CD4-positive, alpha-beta T cell treated with Interleukin-6 for 4 hours (primary cell): ENCODE results near the gene CYP4A22.
"Not testable (repeated sequence)": the region's sequence is repeated elsewhere in the genome, so short reads cannot be mapped to it uniquely, and the experiment has no call there.

Experiments
- DNase-seq: peaks from one replicate; pipeline ENCODE4 v3.0.0-alpha.2; 2020; ENCODE audit warnings: mixed read lengths

Gene CYP4A22

GRCh38 chr1:47157957-47158356 is 20.7 kb downstream of the CYP4A22 start:
- DNase-seq: not testable (repeated sequence)

DNA sequence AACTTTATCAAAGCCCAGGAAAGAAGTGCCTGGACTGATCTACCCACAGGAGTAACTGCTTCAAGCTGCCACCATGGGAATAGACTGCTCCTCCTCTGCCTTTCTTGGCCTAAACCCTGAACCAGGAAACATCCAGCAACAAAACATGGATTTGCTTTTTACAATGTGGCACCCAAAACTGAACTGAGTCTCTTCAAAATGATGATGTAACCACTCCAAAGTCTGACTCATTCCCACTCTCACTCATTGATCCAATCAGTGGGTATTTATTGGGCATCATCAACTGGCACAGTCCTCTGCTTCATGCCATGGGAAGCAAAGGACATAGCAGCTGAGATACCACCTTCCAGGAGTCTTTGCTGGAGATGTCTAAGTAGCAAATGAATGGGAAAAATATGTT is 23.5 kb downstream of the CYP4A22 start:
- DNase-seq: no peak

- no peak for DNase-seq
Observed at GRCh38 chr1:47161298-47162040, 24.2 kb downstream of the CYP4A22 start.

GRCh38 chr1:47164552-47164951 is 27.3 kb downstream of the CYP4A22 start:
- DNase-seq: no peak

- DNase-seq: no peak
Observed at GRCh38 chr1:47172782-47173181, 35.5 kb downstream of the CYP4A22 start.

DNA sequence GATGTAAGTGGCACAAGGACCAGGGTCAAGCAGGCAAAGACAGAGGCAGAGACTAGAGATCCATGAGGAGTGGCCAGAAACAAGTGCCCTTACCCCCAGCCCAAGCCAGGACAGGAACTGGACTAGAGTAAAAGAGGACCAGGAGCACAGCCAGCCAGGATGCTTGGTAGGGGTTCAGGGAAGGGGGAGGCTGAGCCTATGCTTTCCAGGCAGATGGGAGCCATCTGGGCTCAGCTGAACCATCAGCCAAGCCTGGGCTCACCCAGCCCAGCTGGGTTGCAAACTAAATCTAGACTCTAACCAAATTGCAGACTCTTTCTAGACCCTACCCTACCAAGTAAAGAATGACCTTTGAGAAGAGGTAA is 37.4 kb downstream of the CYP4A22 start:
- no peak for DNase-seq

DNA sequence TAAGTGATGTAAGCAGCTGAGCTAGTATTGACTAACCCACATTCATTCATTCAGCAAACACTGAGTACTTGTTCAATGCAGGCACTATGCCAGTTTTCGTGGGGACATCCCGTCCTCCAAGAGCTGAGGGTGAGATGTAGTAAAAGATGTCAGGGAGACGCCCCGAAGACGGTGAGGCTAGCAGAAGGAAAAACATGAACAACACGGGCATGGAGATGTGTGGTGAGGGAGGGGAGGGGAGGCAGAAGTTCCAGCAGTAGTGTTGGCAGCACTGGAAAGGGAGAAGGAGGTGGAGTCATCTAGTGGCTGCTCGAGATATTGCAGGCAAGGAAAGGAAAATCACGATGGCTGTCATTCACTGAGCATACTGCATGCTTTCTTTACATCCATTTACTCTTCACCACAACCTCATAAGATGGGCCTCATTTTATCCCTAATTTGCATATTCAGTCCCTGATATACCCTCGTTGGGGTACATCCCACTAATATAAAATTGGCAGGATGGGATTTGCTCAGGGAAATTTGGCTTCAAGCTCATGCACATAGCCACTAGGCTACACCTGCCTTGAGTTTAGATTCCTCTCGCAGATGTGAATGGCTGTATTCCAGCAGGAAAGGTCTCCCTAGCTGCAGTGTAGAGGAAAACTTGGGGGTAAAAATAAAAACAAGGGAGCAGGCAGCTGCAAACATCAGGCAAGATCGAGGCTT is 38.1 kb downstream of the CYP4A22 start:
- DNase-seq: peak; percentile 35

- no peak for DNase-seq
Observed at GRCh38 chr1:47178020-47178419, 40.8 kb downstream of the CYP4A22 start.

DNA sequence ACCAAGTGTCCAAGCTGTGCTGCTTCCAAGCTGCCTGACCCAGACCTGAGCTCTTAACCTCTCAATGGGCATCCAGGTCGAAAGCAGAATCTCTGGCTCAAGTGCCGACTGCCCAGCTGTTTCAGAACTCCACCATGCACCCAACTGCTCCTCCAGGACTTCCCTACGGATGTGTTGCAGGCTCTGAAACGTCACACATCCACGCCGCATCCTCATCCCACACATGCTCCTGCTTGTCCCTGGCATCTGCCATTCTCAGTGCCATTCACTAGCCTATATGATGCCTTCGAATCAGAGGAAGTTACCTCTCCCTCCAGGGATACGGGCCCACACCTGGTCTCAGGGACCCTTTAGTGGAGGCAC is 41.4 kb downstream of the CYP4A22 start:
- no peak for DNase-seq

DNA sequence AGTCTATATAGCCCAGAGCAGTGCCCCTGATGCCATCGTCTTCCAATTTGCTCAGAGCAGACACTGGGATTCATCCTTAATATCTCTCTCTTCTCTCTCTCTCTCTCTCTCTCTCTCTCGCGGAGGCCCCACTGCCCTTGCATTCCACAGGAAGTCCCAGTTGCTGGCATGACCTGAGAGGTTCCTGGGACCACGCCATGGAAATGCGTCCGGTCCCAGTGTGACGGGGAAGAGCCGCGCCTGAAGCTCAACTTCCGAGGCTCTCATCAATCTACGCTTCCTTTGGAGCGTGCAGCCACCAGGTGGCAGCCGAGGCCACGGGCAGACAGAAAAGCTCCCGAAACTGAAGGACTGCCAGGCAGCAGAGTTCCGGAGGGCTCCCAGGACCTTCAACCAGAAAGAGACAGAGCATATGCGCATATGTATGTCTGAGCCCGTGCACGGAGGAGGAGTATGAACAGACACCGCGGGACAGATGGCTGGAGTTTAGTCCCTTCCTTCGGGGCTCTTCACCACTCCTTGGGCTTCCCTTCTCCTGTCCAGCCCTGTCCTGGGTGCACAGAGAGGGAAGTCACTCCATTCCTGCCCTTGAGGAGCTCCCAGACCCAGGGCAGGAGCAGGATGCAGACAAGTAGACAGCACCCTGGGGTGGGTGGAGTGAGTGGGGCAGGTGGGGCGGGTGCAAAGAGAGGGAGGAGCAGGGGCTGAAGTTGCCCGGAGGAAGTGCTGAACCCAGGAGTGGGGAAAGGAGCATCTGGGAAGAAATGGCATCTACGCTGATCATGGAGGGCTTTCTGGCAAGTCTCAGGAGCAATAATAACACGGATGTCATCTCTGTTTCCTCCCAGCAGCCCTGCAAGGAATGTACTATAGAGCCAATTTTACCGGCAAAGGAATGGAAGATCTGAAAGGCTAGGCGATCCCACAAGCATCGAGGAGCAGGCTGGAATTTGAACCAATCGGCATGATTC is 42.1 kb downstream of the CYP4A22 start:
- peak; percentile 69 for DNase-seq

GRCh38 chr1:47179988-47180563 is 42.8 kb downstream of the CYP4A22 start:
- no peak for DNase-seq

GRCh38 chr1:47180603-47181094 is 43.4 kb downstream of the CYP4A22 start:
- no peak for DNase-seq

- DNase-seq: no peak
Observed at GRCh38 chr1:47181095-47181954, 44.1 kb downstream of the CYP4A22 start.

GRCh38 chr1:47181955-47182675 is 44.9 kb downstream of the CYP4A22 start:
- no peak for DNase-seq

- no peak for DNase-seq
Observed at GRCh38 chr1:47182676-47183235, 45.5 kb downstream of the CYP4A22 start.

DNA sequence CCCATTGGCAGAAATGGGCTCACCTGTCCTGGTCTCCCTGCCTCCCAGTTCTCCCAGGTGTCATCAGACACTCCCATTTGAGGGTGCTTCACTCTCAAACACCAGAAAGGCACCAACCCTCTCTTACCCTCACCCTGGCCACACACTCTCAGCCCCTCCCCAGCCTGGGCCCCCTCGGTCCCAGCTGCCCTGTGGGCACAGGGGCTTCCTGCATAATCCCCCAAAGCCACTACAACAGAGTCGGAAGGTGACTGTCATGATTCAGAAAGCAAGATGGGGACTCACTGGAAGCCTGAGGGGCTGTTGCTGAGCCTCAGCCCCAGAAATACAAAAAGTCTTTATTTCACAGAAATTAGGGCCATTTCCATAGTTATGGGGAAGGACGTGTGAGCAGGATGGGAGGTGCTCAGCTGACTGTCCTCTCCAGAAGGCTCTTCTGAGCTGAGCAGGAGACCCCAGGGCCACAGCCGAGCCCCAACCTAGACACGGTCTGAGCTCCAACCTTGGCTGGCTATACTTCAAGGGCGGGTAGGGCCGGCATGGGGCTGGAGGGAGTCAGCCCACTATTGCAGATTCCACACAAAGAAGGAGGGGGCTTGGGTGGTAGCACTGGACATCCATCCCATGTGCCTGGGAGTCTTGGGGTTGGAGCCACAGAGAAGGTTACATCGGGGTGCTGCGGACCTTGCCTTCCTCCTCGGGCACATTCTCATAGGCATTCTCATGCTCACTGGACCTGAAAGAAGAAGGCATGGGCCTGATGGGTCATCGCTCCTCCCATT is 46.3 kb downstream of the CYP4A22 start:
- DNase-seq: no peak

- DNase-seq: no peak
Observed at GRCh38 chr1:47184090-47184821, 47.0 kb downstream of the CYP4A22 start.

- no peak for DNase-seq
Observed at GRCh38 chr1:47184822-47185677, 47.8 kb downstream of the CYP4A22 start.
